Aorta (tissue), 5 donors: ENCODE data around the gene HPF1. TPM values are rescaled to one million over a fixed set of nuclear protein-coding genes. Genes with fewer than 3 reads are reported as not detected.
A peak's percentile ranks its signal among the peaks of the same experiment; 100 is the strongest.
"Not testable (repeated sequence)": the region's sequence is repeated elsewhere in the genome, so short reads cannot be mapped to it uniquely, and the experiment has no call there.

ENCODE experiments used
- ATAC-seq: fragments of 200-7000 bp; cut with Tn5 transposase; one replicate; pipeline ENCODE4 v1.9.1; 2022; ENCODE audit warnings: moderate library complexity; ENCODE audit not compliant: low FRiP score
- DNase-seq, 2 donors: peaks; one replicate each; pipeline ENCODE4 v3.0.0-alpha.2; 2020
- H3K27ac ChIP-seq, 2 donors: one replicate each; pipeline ENCODE4 v1.5.1; 2013; ENCODE audit warnings: low read length in 2 of 2, mild to moderate bottlenecking in 2 of 2, moderate library complexity in 2 of 2, control low read depth in 1 of 2, inconsistent platforms in 1 of 2, low read depth in 1 of 2
- H3K27me3 ChIP-seq, 2 donors: one replicate each; pipeline ENCODE4 v1.6.1; 2013; ENCODE audit warnings: control low read depth in 1 of 2, low read length in 1 of 2, mild to moderate bottlenecking in 1 of 2, moderate library complexity in 1 of 2; ENCODE audit not compliant: insufficient read depth in 2 of 2, control insufficient read depth in 1 of 2
- H3K36me3 ChIP-seq, 2 donors: one replicate each; pipeline ENCODE4 v1.6.1; 2013; ENCODE audit warnings: control low read depth in 1 of 2, low read length in 1 of 2, mild to moderate bottlenecking in 1 of 2; ENCODE audit not compliant: insufficient read depth in 2 of 2, control insufficient read depth in 1 of 2
- H3K4me1 ChIP-seq, 2 donors: one replicate each; pipeline ENCODE4 v1.6.1; 2013; ENCODE audit warnings: low read length in 2 of 2, control low read depth in 1 of 2, mild to moderate bottlenecking in 1 of 2, moderate library complexity in 1 of 2; ENCODE audit not compliant: insufficient read depth in 2 of 2, control insufficient read depth in 1 of 2
- H3K4me3 ChIP-seq, 2 donors: one replicate each; pipeline ENCODE4 v1.5.1; 2013; ENCODE audit warnings: low read length in 2 of 2, control low read depth in 1 of 2, mild to moderate bottlenecking in 1 of 2
- H3K9me3 ChIP-seq: one replicate; pipeline ENCODE4 v1.6.1; 2013; ENCODE audit warnings: mild to moderate bottlenecking, low read length; ENCODE audit not compliant: control insufficient read depth
- WGBS, 2 donors: extraction: QIAGEN DNeasy Blood & Tissue Kit; methylation state at CpG; one replicate each; pipeline ENCODE4 v1.1.7; 2013; 5-methylcytosine and 5-hydroxymethylcytosine counted together
- intact Hi-C, 2 donors: fragments of 100-400 bp; cut with DNase I; formaldehyde crosslinking; loops; one replicate each; pipeline versions ENCODE4 v1.14.2 to v1.15.0; 2022
- long read RNA-seq, 2 donors: library from polyadenylated mRNA; unstranded; transcript quantifications; one replicate each; pipeline ENCODE4 v2.0.0, GENCODE V29; 2020 to 2021
- polyA plus RNA-seq, 2 donors: library from polyadenylated mRNA; stranded (reverse); fragments of 200-250 nt; gene quantifications; one replicate each; pipeline ENCODE4 v1.2.3, GENCODE V29; 2013
- total RNA-seq, 2 donors: library from RNA; stranded (reverse); fragmentation: NEBNext Ultra II Directional; extraction: Animal tissue kit (Norgen Biotek cat#: 25700); gene quantifications; one replicate each; pipeline ENCODE4 v1.2.1, GENCODE V29; 2021
- donor health status: healthy with polysubstance abuse.
- donor health status: Bipolar disorder and iron deficiency.
- donor health status: DM: no; HTN: no; CAD: no.
- donor health status: DM: no; HTN: no; CAD: no.
- donor health status: DM: yes; HTN: yes; CAD: no.

The HPF1 gene
- 10 to 100 TPM; 22.5 to 25.5 TPM for total RNA-seq
- polyA plus RNA-seq = 10 to 100 TPM; 24.0 to 58.4 TPM
- long read RNA-seq, donor 1, transcript HPF1-201 (8 exons, 1,230 nt) = major isoform, 20 of 31 reads
- long read RNA-seq, donor 1, partial matches to known transcripts = 5 of 31 reads
- long read RNA-seq, donor 1, other reads (novel, unspliced or antisense) = 6 of 31 reads
- long read RNA-seq, donor 2, transcript HPF1-201 (8 exons, 1,230 nt) = major isoform, 15 of 22 reads
- long read RNA-seq, donor 2, partial matches to known transcripts = 4 of 22 reads
- long read RNA-seq, donor 2, other reads (novel, unspliced or antisense) = 2 of 22 reads

DNA sequence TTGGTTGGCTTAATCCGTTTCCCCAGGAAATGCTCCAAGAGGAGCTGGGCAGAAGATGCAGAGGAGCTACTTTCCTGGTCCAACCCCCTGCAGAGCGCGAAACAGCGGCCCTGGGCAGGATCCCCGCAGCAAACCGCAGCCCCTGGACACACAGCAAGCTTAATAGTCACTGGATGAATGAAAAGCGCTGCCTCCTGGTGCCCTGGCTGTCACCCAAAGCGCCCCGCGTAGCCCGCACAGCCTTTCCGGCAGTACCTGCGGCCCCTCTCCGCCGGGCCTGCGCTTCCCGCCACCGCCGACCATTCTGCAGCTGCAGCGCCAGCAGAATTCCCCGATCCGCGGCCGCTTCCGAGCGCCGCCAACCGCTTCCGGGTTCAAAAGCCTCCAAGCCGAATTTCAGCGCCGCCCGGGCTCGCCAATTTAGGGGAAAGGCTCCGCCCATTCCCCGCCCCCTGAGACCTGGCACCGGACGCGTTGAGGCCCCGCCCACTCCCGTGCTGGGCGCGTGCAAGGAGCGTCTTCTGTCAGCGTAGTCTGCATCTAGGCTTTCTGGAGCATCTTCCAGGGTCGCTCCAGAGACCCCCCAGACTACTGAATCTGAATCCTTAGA, at the start of gene HPF1:
Gene HPF1, minus strand, starts transcription at position 370 of the 610 bp plus-strand sequence. Its CDS starts 67 bp downstream, at position 303.
- Histone ChIP-seq H3K36me3 (no peaks in the 10 kb centered on the region), H3K27ac (peak within 1 kb of the TSS in 1 of 2 donors; percentile 14), H3K9me3 (no peaks in the 10 kb centered on the region), H3K4me1 (peaks cover 6 to 8% of the 10 kb centered on the region in 2 donors), H3K27me3 (no peaks in the 10 kb centered on the region), H3K4me3 (peak within 1 kb of the TSS; percentile 58 to 99)
- ATAC-seq = peak; percentile 96
- DNase-seq = peak; percentile 95 to 98
- intact Hi-C loops = loop anchor here (10.0 kb wide), 2 partner anchors 133 to 143 kb away; partner anchors contain the start of genes CLCN3 (in 1 of the 2) and NEK1 (in 1 of the 2)
- 0% methylated on average over 44 to 46 of the region's 46 CpGs for whole genome bisulfite sequencing, 2 donors

GRCh38 chr4:169806770-169807169, 49.0 kb upstream of the HPF1 start:
- H3K27me3 ChIP-seq, ATAC-seq, H3K27ac ChIP-seq, H3K9me3 ChIP-seq, H3K4me3 ChIP-seq, DNase-seq, H3K36me3 ChIP-seq, H3K4me1 ChIP-seq, intact Hi-C loops: not testable (repeated sequence)
- WGBS, 2 donors = 90 to 92% methylated on average over 3 of the region's 3 CpGs

DNA sequence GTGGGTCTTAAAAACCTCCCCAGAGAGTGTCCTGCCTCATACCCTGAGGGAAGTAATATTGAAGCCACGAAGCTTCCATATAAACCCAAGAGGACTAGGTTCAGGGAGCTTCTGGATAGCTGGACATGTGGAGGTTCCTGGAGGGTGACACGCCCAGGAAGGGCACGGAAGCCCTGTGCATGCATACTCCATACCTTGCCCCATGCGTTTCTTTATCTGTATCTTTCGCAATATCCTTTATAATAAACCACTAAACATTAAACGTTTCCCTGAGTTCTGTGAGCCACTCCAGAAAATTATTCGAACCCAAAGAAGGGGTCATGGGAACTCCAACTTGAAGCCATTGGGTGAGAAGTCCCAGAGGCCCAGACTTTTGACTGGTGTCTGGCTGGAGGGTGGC, 45.7 kb upstream of the HPF1 start:
- intact Hi-C loops = no loop called here
- DNase-seq = no peak

DNA sequence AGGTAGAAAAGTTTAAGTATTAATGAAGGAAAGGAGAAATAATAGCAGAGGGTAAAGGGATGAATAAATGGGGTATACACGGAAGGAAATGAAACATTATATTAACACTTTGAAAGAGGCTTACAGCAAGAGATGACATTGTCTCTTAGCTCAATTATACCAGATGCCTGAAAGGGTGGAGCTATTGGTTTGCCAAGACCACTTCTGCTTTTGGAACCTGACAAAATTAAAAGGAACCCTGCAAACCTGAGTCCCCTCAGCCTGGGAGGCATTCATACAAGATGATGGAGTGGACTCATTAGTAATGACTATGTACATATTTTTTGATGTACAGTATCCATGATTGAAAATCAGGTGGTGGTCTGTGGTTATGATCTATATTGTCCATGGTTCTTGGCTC, 45.1 kb upstream of the HPF1 start:
- no peaks in the 10 kb centered on the region for H3K27me3 ChIP-seq
- no peak for DNase-seq
- no peak overlapping the region for H3K4me3 ChIP-seq
- ATAC-seq = no peak
- no peaks in the 10 kb centered on the region for H3K36me3 ChIP-seq
- H3K9me3 ChIP-seq = no peaks in the 10 kb centered on the region
- no peak overlapping the region for H3K27ac ChIP-seq
- no peaks in the 10 kb centered on the region for H3K4me1 ChIP-seq
- WGBS, 2 donors = 82 to 88% methylated on average over 1 of the region's 1 CpG
- intact Hi-C loops = no loop called here

More for the DNA sequence above, 45.7 kb upstream of the HPF1 start:
- no peak overlapping the region for H3K27ac ChIP-seq
- no peaks in the 10 kb centered on the region for H3K4me1 ChIP-seq
- ATAC-seq = no peak
- H3K27me3 ChIP-seq = no peaks in the 10 kb centered on the region
- no peaks in the 10 kb centered on the region for H3K9me3 ChIP-seq
- 81 to 89% methylated on average over 7 of the region's 7 CpGs for WGBS, 2 donors
- no peak overlapping the region for H3K4me3 ChIP-seq
- no peaks in the 10 kb centered on the region for H3K36me3 ChIP-seq

GRCh38 chr4:169800541-169800940, 42.8 kb upstream of the HPF1 start:
- WGBS, 2 donors = 88 to 93% methylated on average over 3 of the region's 3 CpGs
- ATAC-seq = no peak
- no peak overlapping the region for H3K27ac ChIP-seq
- H3K36me3 ChIP-seq = no peaks in the 10 kb centered on the region
- H3K4me1 ChIP-seq = no peaks in the 10 kb centered on the region
- no peaks in the 10 kb centered on the region for H3K27me3 ChIP-seq
- H3K9me3 ChIP-seq = no peaks in the 10 kb centered on the region
- DNase-seq = no peak
- intact Hi-C loops = no loop called here
- no peak overlapping the region for H3K4me3 ChIP-seq

GRCh38 chr4:169799260-169799659, 41.5 kb upstream of the HPF1 start:
- ATAC-seq (no peak), DNase-seq (no peak)
- Histone ChIP-seq H3K27me3 (no peaks in the 10 kb centered on the region), H3K36me3 (no peaks in the 10 kb centered on the region), H3K4me1 (no peaks in the 10 kb centered on the region), H3K27ac (no peak overlapping the region), H3K4me3 (no peak overlapping the region), H3K9me3 (no peaks in the 10 kb centered on the region)
- 63 to 68% methylated on average over 4 of the region's 4 CpGs for WGBS, 2 donors
- intact Hi-C loops = no loop called here

- intact Hi-C loops = no loop called here
- DNase-seq (no peak), ATAC-seq (no peak)
- Histone ChIP-seq H3K4me1 (no peaks in the 10 kb centered on the region), H3K36me3 (no peaks in the 10 kb centered on the region), H3K27me3 (no peaks in the 10 kb centered on the region), H3K27ac (no peak overlapping the region), H3K4me3 (no peak overlapping the region), H3K9me3 (no peaks in the 10 kb centered on the region)
- WGBS, 2 donors = 26 to 35% methylated on average over 4 of the region's 4 CpGs
Observed at GRCh38 chr4:169795585-169795984, 37.8 kb upstream of the HPF1 start.

- intact Hi-C loops = no loop called here
- Histone ChIP-seq H3K27ac (no peak overlapping the region), H3K4me1 (no peaks in the 10 kb centered on the region), H3K4me3 (no peak overlapping the region), H3K9me3 (no peaks in the 10 kb centered on the region), H3K27me3 (no peaks in the 10 kb centered on the region), H3K36me3 (no peaks in the 10 kb centered on the region)
- DNase-seq (peak; percentile 46 to 79), ATAC-seq (no peak)
- WGBS, 2 donors = 4 to 8% methylated on average over 29 of the region's 29 CpGs
Observed at GRCh38 chr4:169791527-169792156, 33.9 kb upstream of the HPF1 start.
